HT1080 (cell line): Measurements from ENCODE around the gene SEC24D. TPM values are rescaled to one million over a fixed set of nuclear protein-coding genes. Genes with fewer than 3 reads are reported as not detected.
A peak's percentile ranks its signal among the peaks of the same experiment; 100 is the strongest.

Experiments used
- DNase-seq: peaks from one replicate; pipeline ENCODE4 v3.0.0-alpha.2; 2015; ENCODE audit warnings: low read depth
- total RNA-seq: library from RNA; depleted of rRNA; stranded (reverse); fragments of >200 nt; shearing (Covaris generic); gene quantifications from 2 replicates; pipeline ENCODE4 v1.2.3, GENCODE V29; 2014

The SEC24D gene
- total RNA-seq, 1 experiment from 2014 or later: 24.4 TPM

DNA sequence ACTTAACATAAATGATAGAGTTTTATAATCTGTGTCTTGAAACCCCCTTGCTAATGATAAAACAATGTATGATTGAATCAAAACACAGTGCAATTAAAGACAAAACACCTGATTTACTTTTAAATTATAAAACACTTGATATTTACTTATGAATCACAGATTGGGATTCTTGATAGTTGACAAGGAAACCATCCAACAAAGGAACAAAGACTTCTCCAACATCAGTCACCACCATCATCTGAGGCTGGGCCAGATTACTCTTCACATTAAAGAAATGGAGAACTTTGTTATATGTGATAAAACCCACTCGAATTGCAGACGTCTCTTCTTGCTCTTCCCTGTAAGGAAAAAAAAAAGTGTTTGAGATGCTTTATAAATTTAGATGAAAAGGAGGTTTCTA, 83.4 kb downstream of the SEC24D start:
- no peak for DNase-seq

DNA sequence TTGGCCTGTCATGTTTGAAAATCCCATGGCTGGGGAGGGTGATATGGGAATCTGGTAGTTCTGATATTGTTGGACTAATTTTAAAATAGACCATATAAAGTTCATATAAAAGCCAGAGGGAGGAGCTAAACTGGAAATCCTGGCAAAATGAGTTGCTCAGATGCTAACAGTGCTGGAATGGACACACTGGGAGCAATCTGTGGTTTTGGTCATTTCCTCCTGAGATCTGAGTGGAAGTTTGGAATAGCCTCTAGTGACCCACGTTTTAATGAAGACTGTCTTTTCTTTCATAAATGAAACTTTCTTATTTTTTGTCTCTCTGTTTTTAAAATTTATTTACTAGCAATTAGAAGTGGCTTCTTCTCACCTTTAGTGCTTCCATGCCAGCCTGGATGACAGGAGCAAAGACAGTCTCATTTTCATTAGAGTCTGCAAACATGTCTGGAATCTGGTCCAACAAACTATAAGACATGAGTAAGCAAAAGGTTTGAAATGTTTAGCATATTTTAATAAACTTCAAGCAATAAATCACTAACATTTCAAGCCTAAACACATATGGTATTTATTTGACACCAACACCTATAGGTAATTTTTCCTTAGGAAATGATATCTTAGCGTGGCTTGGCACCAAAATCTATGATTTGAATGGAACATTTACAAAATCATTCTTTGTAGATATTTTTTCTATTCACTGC, 84.2 kb downstream of the SEC24D start:
- no peak for DNase-seq

DNA sequence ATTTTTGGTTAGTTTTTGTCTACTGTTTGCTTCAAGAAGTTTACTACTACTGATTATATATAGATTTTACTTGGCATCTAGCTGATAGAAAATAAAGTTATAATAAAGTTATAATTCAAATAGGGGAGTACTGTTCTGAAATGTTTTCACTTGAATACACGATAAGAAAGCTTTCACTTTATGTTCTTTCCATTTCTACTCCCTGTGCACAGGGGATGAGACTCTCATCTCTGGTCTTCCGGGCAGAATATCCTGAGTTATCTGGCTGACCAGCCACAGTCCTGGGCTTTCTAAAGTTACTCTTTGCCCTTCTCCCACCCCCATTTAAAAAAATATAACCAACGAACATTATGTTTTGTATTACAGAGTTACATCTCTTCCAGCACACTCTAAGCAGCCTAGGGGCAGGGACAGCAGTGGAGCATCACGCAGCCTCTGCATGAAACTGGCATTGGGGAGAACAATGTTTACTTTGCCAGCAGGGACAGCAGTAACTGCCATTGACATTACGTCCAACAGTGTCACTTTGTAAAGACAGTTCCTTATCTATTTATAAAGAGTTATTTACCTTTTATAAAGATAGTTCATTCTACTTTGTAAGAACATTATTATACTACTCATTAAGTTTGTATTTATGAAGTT, 86.5 kb downstream of the SEC24D start:
- DNase-seq: no peak

DNA sequence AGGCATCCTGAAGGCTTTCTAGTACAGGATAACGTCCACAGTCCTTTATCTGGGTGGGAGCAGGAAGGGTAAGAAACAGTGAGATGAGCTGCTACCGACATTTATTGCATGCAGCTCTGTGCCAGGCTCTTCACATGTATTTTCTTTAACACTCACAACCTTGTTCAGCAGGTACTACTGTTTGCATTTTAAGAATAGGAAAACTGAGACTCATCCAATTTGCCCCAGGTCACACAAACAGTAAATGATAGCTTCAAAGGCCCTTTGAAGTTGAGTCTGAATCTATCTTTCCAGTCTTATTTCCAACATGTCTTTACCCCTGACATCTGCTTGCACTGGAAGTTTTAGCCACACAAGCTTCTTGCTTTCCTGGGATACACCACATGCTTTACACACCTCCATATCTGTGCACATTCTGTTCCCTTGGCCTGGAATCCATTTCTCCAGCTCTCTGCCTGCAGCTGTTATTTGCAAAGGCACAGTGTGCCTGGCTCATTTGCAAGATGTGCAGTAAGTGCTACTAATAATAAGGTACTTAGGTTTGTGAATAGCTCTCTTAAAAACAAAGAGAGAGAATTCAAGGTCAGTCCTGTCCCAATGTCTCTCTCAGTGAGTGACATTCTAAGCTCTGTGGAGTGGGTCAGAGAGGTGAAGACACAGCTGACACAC, 89.5 kb downstream of the SEC24D start:
- DNase-seq: no peak

DNA sequence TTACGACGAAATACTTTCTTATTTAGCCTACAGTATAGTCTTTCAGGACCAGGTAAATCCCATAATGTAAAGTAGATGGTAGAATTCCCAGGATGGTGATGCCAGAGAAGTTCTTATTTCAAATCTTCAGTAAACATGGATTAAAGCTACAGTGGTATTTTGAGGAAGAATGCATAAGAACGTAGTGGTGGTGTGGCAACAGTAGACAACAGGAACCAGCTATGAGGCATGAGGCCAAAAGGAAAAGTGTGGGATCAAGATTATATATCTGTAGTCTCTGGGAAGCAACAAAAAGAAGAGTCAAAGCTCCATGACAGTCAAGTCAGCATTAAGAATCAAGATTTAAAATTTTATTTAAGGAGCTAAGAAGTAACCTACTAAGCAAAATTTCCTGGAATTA, 90.6 kb downstream of the SEC24D start:
- DNase-seq: no peak

DNA sequence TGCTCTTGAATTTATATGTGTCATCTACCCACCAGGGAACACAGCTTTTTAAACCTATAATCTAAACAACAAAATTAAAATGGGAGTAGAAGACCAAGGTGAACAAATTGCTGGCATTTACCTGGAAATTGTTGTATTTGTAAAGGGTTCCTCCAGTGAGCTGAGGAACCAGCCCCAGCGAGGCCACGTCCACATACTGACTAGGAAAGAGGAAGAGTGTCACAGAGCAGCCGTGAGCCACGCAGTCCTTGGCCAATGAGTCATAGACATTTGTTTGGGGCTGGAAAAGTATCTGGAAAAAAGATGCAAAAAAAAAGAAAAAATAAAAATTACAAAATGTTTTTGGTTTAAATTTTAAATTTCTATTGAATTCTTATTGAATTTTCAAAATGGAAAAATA, 92.1 kb downstream of the SEC24D start:
- DNase-seq: no peak

DNA sequence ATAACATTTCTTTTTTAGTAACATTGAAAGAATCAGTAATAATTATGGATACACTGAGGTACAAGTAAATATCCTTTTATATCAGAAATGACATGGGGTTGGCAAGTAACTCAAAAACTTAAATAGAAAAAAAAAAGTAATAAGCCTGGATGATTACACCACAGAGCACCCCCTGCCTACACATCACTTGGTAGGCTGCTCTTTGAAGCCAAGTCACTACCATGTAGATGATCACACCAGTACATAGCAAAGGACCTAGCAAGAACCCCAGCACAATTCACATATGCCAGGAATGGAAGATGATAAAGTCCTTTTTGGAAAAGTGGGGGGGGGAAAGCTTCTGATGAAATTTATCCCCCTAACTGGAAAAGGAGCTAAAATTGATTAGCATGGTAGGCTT, 93.9 kb downstream of the SEC24D start:
- no peak for DNase-seq

DNA sequence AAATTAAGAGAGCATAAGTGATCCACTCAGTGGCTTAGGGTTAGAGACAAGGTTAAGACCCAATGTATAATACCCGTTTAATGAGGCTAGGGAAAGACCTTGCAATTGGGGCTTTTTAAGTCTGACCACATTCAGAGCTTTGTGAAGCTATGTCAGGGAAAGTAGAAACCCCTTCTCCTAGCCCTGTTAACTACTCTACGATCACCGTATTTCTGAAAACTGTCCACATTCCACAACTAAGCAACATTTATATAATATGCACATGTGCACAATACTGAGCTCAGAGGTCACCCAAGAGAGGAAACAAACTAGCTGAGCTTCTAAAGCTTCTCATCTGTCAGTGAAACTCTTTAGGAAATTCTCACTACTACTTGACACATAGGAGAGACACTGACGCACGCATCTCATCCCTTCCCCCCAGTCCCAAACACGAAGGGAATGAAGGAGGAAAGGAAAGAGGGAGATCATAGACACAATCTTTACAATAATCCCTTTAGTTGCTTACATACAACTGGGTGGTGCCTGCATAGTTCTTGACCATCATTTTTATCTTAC, 94.5 kb downstream of the SEC24D start:
- DNase-seq: no peak

DNA sequence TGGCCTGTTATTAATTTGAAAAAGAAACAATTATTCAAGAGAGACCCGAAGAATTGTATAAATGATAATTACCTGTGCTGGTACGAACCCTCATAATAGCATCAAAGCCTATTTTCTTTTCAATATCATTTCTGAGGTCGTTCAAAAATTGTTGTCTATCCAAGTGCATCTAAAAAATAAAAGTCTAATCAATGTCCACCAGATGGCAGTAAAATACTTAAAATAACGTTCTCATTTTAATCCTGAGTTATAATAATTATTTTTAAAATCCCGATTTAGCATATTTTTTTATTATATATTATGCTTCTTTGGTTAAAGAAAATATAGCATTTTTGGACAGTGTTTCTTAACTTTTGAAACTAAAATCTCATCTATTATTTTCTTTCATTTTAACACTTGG, 95.1 kb downstream of the SEC24D start:
- DNase-seq: no peak

DNA sequence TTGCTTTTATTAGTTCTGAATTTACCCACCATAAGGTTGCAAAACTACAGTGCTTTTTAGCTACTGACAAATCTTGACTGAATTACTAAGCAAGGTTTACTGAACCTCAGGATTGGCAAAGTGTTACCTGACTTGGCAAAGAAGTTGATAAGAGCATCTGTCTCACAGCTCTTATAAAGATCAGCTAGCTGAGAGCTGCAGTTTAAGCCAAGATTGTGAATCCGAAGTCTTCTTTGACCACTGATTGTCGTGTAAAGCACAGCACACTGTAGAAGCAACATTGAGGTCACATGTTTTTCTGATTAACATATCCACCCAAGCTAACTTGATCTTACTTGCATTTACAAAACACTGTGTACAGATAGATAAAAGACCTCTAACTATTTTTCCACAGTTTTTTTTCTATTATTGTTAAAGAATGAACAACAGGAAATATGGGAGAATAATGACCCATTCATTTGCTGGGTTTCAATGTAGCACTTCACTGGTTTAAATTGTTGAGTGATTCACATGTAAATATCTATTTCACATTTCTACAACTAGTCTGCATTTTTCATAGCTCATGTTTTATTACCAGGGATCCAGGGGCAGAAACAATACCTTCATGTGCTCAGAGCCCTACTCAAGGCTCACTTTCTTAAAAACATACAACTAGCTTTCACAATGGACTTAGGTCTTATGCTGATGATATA, 96.8 kb downstream of the SEC24D start:
- no peak for DNase-seq

DNA sequence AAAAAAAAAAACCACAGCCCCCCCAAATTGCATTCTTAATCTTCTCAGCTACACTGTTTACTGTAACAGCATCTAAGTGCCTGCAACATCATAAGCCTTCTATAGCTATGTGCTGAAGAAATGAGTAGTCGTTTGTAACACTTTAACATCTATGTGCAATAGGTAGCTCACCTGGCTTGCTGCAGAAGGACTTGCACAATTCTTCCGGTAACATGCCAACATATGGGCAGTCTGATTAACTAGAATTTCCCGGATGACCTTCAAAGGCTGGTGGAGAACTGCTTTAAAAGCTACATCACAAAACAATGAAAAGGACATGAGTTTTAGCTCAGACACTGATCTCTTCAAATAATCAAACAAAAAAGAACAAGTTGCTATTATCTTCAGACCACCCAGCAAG, 97.8 kb downstream of the SEC24D start:
- DNase-seq: no peak

DNA sequence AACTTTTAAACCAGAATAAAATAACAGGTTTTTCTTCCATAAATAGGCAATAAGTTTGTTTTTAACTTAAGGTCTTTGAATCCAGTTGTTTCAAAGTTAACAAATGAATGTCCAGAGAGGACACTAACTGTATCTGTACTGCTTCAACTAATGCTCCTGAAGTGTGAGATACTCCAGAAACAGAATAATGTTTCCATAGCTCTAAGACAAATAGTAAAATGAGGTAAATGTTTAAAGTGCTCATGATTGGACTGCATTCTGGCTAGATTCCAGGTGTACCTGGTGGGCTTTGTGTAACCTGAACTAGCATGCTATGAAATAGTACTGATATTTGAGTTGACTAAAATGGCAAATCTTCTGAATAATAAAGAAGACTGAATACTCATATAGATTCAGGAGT, 99.0 kb downstream of the SEC24D start:
- DNase-seq: no peak

DNA sequence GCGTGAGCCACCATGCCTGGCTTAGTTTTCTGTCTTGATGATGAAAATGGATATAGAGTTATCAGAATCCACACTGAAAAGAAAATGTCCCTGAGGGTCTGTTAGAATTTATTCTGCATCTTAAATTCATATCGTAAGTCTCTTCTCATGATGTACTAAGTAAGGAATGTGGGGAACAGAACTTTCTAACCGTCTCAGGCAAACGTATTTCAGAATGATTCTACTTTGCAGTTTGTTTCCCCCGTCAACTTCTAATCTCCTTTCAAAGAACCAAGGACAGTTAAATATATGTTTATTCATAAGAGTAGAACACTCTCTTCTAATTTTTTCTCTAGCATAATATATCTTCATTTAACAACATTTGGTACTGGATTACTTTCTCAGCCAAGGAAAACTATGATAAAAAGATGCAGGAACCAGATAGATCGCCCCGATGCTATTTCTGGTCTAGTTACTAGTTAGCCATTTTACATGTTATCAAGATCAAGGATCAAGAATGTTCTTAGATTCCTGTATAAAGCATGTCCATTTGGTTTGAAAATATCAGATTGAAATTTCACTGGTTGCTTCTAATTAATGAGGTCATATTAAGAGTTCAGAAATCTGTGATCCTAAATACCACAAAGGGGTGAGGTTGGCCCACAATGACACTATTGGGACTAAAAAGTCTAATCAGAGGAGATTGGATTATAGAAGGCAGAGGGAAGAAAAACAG, 101.3 kb downstream of the SEC24D start:
- DNase-seq: no peak

DNA sequence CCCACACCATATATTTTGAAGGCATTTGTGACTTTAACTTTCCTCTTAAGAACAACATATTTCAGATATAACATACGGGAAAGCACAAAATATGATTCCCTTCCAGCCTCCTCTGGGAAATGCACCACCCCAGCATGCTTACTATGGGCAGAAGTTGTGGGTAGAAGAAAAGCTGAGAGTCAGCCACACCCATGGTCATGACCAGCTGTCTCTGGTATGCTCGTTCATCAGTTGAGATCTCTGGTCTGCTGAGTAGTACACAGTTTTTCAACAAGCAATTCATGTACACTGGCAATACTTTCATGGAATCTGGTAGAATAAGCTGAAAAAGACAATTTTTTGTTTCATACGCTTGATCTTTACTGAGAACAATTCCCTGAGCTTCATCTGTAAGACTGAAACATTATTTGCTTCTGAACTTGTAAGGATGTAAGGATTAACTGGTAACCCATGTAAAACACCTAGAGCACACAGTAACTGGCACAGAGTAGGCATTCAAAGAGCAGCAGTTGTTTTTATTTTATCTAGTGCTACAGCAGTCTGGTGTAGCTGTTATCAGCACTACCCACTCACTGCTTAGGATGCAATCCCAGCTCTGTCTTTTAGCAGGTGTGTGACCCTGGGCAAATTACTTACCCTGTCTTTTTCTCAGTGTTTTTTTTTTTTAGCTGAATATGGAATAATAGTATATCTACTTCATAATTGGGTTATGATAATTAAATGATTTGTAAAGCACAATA, 103.2 kb downstream of the SEC24D start:
- DNase-seq: peak; percentile 38

DNA sequence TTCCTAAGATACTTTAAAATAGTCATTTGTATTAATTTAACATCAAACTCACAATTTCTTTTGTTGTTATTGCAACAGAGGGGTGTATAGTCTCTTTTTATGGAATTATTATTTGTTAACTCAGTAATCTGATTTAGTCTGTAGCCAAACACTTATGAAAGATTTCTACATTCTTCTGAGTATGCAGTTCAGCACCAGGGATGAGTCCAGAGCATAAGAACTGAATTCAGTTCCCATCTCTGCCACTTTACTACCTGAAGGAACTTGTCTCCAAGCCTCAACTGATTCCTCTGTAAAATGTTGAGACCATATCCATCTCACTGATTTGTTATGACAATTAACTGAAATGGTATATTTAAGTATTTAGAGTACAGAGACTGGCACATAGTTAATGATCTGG, 105.2 kb downstream of the SEC24D start:
- no peak for DNase-seq

DNA sequence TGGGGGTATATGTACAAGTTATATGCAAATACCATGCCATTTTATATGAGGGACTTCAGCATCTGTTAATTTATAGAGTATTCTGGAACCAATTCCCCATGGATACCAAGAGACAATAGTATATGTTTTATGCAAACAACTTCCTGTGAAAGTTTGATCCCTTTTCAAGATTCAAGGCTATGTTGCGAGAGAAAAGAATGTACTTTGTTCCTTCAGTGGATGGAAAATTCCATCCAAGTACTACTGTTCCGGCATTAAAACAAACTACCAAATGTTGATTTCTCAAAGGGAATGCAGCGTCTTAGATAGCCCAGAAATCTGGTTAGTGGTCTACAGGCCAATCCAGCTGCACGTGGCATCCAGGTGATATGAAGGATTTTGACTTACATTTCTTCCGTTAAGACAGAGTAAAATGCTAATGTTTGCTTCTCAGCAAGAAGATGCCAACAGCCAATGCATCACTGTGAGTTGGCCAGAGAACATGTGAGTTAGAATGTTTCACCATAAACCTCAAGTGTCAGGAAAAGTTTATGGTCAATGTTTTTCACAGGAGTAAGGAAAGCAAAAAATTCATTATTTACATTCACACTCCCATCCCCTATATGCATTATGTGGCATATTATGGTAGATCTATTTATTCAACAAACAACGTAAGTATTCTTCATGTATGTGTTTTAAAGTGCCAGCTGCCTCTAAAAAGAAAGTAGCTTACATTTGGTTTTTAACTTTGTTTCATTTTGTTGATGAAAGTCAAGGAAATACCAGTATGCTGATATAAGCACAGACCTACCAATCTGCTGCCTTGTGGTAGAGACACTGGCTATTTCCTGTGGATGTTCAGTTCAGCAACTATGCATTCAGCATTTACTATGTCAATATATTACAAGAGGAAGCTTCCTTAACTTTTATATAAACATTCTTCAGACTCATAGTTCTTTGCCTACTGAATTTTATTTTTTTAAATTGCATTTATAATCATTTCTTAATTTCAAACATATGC, 106.3 kb downstream of the SEC24D start:
- DNase-seq: peak; percentile 40

DNA sequence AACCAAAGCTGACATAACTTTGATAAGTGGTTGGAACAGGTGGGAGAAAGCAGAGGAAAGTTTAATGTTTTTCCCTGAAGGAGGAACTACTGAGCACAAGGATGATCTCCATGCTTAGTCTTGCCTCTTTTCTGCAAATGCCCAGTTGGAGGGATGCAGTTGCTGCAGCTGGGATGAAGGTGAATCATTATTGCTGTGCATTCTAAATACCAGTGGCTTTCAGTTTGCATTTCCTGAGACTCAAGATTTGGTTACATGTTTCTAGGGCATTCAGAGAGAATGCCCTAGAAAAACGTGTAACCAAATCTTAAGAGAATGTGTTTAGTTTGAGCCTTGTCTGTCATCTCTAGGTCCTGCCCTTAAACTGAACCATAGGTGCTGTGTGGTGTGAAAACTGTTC, 108.6 kb downstream of the SEC24D start:
- DNase-seq: peak; percentile 39

DNA sequence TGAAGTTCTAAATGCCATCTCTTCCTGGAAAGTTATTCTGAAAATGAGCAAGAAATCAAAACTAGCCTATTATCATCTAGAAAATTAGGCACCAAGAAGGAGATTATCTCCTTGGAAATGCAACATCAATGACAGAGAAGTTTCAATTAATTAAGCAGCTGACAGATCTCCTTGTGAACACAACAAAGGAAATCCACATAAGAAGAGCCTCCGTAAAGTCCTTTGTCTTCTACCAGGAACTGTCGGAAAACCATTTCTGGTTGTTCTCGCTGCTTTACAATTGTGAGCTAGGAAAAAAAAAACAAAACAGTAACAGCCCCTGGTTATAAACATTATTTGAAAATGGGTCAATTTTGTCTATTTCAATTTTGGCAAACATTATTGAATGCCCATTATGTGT, 112.6 kb downstream of the SEC24D start:
- DNase-seq: no peak

DNA sequence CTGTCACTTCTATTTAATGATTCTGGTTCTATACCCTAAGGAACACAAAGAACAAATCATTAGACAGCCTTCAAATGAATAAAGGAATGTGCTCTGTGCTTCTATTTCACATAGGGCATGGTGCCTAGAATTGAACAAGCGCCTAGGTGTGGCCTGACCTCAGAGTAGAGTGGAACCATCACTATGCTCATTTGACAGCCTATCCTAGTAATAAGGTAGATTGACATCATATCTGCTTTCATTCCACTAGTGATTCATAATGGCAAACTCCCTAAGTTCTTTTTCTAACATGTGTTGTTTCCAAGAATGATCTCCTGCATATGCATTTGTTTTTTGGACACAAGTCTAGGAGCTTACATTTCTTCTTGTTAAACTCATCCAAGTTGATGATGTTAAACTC, 114.2 kb downstream of the SEC24D start:
- DNase-seq: no peak
